AG10803 (cell line): ENCODE measurements around the gene ARTN.

Source experiments
- DNase-seq: peaks from one replicate; pipeline ENCODE4 v3.0.0; 2010; ENCODE audit warnings: low read depth
- H3K4me3 ChIP-seq: 2 replicates; pipeline ENCODE4 v1.5.1; 2011; ENCODE audit warnings: mild to moderate bottlenecking, low read length, control low read depth
- TF ChIP-seq, protein P1 (sequence below): conservative IDR thresholded peaks from 2 replicates; pipeline ENCODE4 v1.5.1; 2011; ENCODE audit warnings: mild to moderate bottlenecking, low read length, control low read depth, inconsistent platforms

Gene ARTN

DNA sequence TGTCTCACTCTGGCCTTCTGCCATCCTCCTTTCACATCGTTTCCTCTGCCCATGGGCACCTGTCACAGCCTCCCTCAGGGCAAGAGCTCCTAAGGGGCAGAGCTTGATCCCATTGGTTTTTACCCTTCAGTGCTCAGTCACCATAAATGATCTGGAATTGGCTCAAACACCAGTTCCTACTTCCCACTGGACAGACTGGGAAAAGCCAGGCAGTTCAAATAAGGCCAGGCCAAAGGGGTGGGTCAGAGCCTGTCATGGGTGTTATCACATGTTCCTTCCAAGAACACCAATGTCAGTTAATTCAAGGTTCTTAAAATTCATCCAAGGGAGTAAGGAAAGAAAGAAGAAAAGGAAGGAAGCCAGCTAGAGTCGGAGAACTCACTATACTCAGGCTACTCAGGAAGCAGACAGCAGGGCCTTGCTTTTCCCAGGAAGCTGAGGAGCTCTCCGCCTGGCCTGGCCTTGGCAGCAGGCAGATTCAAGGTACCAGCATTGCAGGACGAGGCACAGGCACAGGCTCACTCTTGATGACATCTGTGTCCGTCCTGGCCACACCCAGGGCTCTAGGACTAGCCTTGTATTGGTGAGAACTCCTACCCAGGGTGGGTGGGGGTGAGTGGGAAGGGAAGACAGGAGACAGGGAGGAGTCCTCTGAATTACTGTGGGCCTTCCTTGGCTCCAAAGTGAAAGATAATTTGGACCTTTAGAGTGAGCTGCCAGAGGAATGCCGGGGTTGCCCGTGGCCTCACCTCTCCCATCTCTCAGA, 32.2 kb upstream of the ARTN start:
- DNase-seq, result no peak
- H3K4me3 ChIP-seq, result no peak overlapping the region
- TF ChIP-seq, protein P1, sequence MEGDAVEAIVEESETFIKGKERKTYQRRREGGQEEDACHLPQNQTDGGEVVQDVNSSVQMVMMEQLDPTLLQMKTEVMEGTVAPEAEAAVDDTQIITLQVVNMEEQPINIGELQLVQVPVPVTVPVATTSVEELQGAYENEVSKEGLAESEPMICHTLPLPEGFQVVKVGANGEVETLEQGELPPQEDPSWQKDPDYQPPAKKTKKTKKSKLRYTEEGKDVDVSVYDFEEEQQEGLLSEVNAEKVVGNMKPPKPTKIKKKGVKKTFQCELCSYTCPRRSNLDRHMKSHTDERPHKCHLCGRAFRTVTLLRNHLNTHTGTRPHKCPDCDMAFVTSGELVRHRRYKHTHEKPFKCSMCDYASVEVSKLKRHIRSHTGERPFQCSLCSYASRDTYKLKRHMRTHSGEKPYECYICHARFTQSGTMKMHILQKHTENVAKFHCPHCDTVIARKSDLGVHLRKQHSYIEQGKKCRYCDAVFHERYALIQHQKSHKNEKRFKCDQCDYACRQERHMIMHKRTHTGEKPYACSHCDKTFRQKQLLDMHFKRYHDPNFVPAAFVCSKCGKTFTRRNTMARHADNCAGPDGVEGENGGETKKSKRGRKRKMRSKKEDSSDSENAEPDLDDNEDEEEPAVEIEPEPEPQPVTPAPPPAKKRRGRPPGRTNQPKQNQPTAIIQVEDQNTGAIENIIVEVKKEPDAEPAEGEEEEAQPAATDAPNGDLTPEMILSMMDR, result no peak

DNA sequence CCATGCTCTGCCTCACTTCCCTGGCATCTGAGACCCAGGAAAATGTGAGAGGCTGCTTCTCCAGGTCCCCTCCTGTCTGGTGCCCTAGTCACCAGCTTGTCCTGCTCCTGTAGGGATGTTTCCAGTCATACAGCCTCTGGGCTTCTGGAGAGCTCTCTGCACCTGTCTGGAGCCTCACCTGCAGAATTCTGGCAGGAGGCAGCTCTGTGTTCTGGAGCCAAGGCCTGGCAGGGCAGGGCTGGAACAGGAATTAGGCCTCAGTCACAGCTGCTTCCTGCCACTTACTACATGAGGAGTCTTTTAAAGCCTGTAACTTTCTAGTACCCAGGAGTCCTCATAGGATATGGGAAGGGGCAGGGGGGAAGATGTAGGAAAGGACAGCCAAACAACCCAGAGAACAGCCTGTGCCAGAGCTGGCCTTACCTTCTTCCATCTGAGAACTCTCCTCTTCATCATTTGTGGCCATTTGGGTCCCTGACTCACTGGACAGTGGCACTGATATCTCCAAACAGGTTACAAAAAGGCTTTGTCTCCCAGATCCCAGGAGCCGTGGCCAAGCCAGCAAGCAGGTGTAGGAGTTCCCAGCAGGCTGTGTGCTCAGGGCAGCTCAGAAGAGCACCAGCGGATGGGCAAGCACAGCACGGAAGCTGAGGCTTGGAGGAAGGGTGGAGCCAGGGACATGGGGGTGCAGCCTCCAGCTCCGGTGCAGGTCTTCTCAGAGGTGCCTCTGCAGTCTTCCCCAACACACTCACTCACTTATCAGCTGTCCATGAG, 31.4 kb upstream of the ARTN start:
- no peak for DNase-seq
- TF ChIP-seq, protein P1, result no peak
- no peak overlapping the region for H3K4me3 ChIP-seq

DNA sequence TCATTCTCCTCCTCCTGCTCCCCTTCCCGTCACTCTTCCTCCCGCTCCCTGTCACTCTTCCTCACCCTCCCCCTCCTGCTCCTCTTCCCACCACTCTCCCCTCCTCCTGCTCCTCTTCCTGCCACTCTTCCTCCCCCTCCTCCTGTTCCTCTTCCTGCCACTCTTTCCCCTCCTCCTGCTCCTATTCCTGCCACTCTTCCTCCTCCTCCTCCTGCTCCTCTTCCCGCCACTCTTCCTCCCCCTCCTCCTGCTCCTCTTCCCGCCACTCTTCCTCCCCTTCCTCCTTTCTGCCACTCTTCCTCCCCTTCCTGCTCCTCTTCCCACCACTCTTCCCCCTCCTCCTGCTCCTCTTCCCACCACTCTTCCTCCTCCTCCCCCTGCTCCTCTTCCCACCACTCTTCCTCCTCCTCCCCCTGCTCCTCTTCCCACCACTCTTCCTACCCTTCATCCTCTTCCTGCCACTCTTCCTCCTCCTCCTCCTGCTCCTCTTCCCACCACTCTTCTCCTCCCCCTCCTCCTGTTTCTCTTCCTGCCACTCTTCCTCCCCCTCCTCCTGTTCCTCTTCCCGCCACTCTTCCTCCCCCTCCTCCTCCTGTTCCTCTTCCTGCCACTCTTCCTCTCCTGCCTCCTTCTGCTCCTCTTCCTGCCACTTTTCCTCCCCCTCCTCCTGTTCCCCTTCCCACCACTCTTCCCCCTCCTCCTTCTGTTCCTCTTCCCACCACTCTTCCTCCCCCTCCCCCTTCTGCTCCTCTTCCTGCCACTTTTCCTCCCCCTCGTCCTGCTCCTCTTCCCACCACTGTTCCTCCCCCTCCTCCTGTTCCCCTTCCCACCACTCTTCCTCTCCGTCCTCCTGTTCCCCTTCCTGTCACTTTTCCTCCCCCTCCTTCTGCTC, 28.7 kb upstream of the ARTN start:
- no peak for DNase-seq
- no peak overlapping the region for H3K4me3 ChIP-seq
- TF ChIP-seq, protein P1, result no peak

DNA sequence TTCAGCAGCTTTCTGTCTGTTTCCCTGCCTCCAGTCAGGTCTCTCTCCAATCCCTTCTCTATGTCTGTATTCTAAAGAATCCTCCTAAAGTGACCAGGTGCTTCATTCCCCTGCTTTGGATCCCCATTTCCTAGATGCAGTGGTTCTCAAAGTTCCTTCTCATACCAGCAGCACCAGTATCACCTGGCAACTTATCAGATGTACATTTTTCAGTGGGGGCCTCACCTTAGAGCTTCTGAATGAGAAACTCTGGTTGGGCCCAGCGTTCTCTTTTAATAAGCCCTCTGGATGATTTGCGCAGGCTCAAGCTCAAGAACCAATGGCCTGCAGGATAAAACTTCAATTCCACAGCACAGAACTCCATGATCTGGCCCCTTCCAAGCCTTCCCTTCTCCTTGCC, 25.4 kb upstream of the ARTN start:
- DNase-seq, result no peak
- TF ChIP-seq, protein P1, result no peak
- H3K4me3 ChIP-seq, result no peak overlapping the region

DNA sequence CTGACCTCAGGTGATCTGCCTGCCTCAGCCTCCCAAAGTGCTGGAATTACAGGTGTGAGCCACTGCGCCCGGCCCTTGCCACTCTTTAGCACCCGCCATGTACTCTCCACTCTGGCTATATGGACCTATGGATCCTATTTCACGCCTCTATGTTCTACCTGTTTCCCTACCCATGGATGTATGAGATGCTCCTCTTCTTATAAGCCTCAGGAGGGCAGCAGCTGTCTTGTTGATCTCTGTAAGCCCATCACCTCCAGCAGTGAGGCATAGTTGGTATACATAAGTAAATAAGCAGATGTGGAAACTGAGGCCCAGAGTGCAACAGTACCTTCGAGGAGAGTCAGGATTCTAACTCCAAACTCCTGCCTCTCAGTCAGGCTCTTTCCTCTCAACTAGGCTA, 24.7 kb upstream of the ARTN start:
- no peak overlapping the region for H3K4me3 ChIP-seq
- DNase-seq, result no peak
- TF ChIP-seq, protein P1, result 0 out of 2 replicates have a peak, but pooled peaks have one; percentile 8

DNA sequence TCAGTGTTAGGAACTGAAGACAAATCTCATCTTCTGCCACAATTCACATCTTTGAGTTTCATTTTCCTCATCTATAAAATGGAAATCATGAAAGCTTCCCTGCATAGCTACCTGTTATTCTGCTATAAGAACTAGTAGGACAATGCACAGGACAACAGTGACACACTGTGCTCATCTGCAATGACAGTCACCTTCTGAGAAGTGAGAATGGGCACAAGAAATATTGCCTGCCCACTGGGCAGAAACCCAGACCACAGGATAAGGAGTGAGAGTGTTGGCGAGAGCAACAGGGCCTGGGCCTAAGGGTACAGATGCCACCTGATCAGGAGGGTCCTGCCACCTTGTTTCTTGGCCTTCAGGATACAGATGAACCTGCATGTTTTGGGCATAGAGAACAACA, 23.3 kb upstream of the ARTN start:
- TF ChIP-seq, protein P1, result no peak
- DNase-seq, result no peak
- H3K4me3 ChIP-seq, result no peak overlapping the region
